ENCODE results near the gene OR10H2.
"Not testable (repeated sequence)": the region's sequence is repeated elsewhere in the genome, so short reads cannot be mapped to it uniquely, and the experiment has no call there.

OR10H2 gene

DNA sequence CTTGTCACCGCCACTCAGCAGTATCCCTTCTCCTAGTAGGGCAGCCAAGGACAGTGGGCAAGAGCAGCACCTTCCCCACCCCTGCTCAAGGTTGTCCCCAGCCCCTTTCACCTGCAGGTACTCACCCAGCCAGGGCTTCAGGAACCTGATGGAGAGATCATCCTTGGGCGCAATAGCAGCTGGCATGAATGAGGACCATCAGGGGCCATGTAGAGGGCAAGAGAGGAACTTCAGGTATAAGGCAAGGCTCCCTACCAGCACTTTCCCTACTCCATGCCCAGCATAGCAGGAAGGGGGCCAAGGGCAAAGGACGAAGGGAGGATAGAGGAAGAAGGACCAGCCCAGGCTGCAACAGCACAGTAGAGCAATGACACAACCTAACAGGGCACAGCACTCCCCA, 46.3 kb downstream of the OR10H2 start:
- DNase-seq = not testable (repeated sequence)

DNA sequence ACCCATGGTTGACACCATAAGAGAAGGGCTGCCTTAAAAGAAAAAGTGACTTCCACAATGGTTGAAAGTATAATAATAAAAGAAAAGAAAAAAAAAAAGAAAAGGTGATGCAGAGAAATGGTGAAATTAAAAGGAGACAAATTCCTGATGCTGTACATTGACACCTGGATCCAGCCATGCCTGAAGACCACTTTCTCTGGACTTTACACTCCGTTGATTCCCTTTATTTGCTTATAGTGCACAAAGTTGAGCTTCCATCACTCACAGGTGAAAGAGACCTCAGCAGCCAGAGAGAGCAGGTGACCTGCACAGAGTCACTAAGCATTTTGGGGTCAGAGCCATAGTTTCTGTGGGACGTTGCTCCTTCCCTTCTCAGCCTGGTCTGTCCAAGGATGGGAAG, 47.4 kb downstream of the OR10H2 start:
- DNase-seq = no peak

DNA sequence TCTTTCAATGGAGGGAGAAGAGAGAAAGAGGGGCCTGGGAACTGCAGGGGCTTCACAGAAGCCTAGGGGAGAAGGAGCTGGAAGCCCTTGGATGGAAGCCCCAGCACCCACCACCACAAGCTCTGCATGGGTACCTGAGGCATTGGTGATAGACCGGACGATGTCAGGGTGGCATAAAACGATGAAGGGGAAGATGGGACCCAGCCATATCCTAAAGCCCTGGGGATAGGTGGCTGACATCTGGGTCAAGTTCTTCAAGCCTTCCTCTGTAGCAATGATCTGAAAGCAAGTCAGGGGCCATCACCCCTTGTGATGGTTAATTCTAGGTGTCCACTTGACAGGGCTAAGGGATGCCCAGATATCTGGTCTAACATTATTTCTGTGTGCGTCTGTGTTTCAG, 48.4 kb downstream of the OR10H2 start:
- DNase-seq = no peak

DNA sequence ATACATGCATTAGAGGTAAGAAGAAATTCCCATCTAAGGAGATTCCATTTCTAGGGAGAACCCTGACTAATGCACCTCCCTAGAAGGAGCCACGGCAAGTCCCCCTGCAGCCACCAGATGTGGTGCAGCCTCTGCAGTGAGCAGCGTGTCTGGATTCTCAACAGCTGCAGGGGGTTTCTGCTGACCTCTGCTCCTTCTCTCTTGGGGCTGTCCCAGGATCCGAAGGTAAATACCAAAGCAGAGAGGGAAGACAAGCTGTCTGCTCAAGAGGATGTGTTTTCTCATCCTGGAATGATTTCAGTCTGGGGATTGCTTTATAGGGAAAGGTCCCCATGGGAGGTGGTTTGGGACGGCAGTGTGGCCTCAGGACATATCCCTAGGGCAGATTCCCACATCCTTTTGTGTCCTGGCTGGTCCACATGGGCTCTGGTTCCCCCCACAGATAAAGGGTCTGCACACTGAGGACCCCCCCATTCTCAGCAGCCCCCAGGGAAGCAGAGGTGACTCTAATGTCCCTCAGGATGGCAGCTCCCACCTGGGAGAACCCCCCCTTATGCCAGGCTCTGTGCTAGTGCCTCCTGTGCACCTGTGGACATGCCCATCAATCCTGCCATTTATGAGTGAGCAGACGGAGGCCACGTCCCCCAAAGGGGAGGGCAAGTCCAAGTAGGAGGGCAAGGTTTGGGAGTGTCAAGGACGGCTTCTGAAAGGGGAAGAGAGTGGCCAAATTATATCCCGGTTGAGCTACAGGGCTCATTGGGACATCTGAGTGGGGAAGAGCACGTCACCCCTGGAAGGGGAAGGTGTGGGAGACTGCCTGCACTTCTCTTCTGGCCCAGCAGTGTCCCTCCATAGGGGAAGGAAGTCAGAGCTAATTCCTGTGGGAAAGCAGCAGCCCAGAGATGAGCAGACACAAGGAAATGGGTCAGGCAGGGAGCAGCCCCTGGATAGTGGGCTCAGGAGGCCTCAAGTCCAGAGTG, 49.5 kb downstream of the OR10H2 start:
- no peak for DNase-seq

Measured in GF-D8 (cell line).